Pancreas (tissue), 10 donors: Measurements from ENCODE around the gene U2AF2. TPM values are rescaled to one million over a fixed set of nuclear protein-coding genes. Genes with fewer than 3 reads are reported as not detected.

Experiments
- ATAC-seq, 4 donors: fragments of 200-7000 bp; cut with Tn5 transposase; one replicate each; pipeline versions ENCODE4 v1.8.0 to v1.9.1; 2020; ENCODE audit warnings: mild to moderate bottlenecking in 4 of 4, moderate library complexity in 4 of 4
- DNase-seq, 6 donors: peaks; one replicate each; pipeline ENCODE4 v3.0.0-alpha.2; 2020
- FAIRE-seq: peaks from 2 replicates; lab custom pipeline; 2012; peaks lifted over from hg19 to GRCh38; lab: Jason Lieb, UNC
- H3K27ac ChIP-seq, 4 donors: fragments of 200-600 bp; sonication (generic); 1 replicate in 3 of 4; 2 replicates in 1 of 4; pipeline versions ENCODE4 v1.5.0 to v1.8.0; 2020
- H3K27me3 ChIP-seq, 4 donors: fragments of 200-600 bp; one replicate each; pipeline ENCODE4 v1.8.0; 2021
- H3K36me3 ChIP-seq, 3 donors: fragments of 200-600 bp; sonication (generic) in 1 of 3; one replicate each; pipeline versions ENCODE4 v1.5.0 to v1.8.0; 2020 to 2021
- H3K4me1 ChIP-seq, 3 donors: fragments of 200-600 bp; one replicate each; pipeline ENCODE4 v1.8.0; 2021
- H3K4me3 ChIP-seq, 4 donors: fragments of 200-600 bp; sonication (generic) in 2 of 4; one replicate each; pipeline versions ENCODE4 v1.5.0 to v1.8.0; 2020 to 2021
- H3K9me3 ChIP-seq, 4 donors: fragments of 200-600 bp; one replicate each; pipeline ENCODE4 v1.8.0; 2021
- WGBS, 2 donors: extraction: QIAGEN DNeasy Blood & Tissue Kit; methylation state at CpG; one replicate each; pipeline ENCODE4 v1.1.7; 2013; 5-methylcytosine and 5-hydroxymethylcytosine counted together
- intact Hi-C, 3 donors: fragments of 100-400 bp; cut with DNase I; formaldehyde crosslinking; loops; one replicate each; pipeline versions ENCODE4 v1.11.1 to v1.14.2; 2022
- polyA plus RNA-seq, 2 donors: library from polyadenylated mRNA; stranded (reverse); fragments of 200-250 nt; gene quantifications; one replicate each; pipeline ENCODE4 v1.2.3, GENCODE V29; 2013
- total RNA-seq, 6 donors: library from RNA; stranded (reverse); fragmentation: NEBNext Ultra II Directional in 4 of 6; extraction: Animal tissue kit (Norgen Biotek cat#: 25700) in 4 of 6; gene quantifications; one replicate each; pipeline versions ENCODE4 v1.2.1 to v1.2.4, GENCODE V29; 2021 to 2023
- TF ChIP-seq, protein P1 (sequence below), 4 donors: fragments of 200-600 bp; sonication (generic) in 3 of 4; IDR thresholded peaks; one replicate each; pipeline versions ENCODE4 v1.5.0 to v1.8.0; 2021; ENCODE audit warnings: antibody characterized with exemption in 4 of 4
- donor health status: healthy with polysubstance abuse.
- donor health status: DM: no; HTN: no; CAD: no; lungs with moderate emphysema.
- donor health status: DM: no; HTN: no; CAD: no.
- donor health status: control.
- donor health status: control.
- donor health status: Bipolar disorder and iron deficiency.
- donor health status: DM: yes; HTN: yes; CAD: no.
- donor health status: DM: no; HTN: no; CAD: no.
- donor health status: DM: no; HTN: no; CAD: no.
- donor health status: DM: yes; HTN: yes; CAD: no.

U2AF2 gene
- total and polyA plus RNA-seq, 8 donors, result 38.4 to 113 (median 62.4) TPM

DNA sequence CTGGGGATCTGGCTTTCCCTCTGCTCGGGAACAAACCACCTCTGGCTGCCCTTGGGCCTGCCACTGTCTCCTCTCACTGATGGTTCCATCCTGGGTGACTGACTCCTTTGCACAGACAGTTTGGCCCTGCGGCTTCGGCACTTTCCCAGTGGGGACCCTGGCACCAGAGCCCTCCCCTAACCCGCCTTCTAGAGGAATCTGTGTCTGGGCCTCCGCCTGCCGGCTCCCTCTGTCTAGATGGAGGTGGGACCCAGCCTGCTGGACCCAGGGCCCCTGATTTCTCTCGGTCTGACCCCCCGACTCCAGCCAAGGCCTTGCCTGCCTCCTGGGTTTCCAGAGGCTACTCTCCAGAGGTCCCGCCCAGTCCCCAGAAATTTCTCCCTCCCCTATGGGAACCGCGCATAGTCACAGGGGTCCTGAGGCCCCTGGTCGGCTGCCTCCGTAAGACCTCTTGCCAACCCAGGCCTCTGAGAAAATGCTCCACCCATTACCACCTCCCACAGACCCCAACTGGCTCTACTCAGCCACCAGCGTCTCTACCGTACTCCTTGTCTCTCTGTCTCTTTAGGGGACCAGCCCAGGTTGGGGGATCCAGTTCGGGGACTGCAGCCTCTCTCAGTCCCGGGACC, 4.1 kb upstream of the U2AF2 start:
- peak in 2 of 6 donors; percentile 37 to 71 for DNase-seq
- Histone ChIP-seq H3K36me3 (no peaks in the 10 kb centered on the region), H3K9me3 (no peaks in the 10 kb centered on the region), H3K4me1 (peaks cover 0 to 12% (median 6%) of the 10 kb centered on the region in 3 donors), H3K4me3 (no peak overlapping the region), H3K27ac (no peak overlapping the region), H3K27me3 (no peaks in the 10 kb centered on the region)
- no peak for FAIRE-seq
- no peak for ATAC-seq
- intact Hi-C loops, result no loop called here
- 88 to 91% methylated on average over 17 of the region's 17 CpGs for WGBS, 2 donors
- TF ChIP-seq, protein P1, sequence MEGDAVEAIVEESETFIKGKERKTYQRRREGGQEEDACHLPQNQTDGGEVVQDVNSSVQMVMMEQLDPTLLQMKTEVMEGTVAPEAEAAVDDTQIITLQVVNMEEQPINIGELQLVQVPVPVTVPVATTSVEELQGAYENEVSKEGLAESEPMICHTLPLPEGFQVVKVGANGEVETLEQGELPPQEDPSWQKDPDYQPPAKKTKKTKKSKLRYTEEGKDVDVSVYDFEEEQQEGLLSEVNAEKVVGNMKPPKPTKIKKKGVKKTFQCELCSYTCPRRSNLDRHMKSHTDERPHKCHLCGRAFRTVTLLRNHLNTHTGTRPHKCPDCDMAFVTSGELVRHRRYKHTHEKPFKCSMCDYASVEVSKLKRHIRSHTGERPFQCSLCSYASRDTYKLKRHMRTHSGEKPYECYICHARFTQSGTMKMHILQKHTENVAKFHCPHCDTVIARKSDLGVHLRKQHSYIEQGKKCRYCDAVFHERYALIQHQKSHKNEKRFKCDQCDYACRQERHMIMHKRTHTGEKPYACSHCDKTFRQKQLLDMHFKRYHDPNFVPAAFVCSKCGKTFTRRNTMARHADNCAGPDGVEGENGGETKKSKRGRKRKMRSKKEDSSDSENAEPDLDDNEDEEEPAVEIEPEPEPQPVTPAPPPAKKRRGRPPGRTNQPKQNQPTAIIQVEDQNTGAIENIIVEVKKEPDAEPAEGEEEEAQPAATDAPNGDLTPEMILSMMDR (IDR thresholded peaks at IDR 0.05), result no peak

DNA sequence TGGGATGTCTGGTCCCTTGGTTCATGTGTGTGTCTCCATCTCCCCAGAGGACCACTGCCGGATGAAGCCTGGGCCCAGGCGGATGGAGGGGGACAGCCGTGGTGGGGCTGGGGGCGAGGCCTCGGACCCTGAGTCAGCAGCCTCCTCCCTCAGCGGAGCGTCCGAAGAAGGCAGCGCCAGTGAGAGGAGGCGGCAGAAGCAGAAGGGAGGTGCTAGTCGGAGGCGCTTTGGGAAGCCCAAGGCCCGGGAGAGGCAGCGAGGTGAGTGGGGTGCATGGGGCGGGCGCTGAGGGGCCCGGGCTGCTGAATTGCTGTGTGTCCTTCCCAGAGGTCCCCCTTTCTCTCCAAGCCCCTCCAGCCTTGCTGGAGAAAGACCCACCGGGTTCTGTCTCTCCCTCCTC, 3.6 kb upstream of the U2AF2 start:
- H3K4me1 ChIP-seq, result peaks cover 4 to 15% (median 10%) of the 10 kb centered on the region in 3 donors
- peak in 3 of 6 donors; percentile 20 to 78 (median 46) for DNase-seq

DNA sequence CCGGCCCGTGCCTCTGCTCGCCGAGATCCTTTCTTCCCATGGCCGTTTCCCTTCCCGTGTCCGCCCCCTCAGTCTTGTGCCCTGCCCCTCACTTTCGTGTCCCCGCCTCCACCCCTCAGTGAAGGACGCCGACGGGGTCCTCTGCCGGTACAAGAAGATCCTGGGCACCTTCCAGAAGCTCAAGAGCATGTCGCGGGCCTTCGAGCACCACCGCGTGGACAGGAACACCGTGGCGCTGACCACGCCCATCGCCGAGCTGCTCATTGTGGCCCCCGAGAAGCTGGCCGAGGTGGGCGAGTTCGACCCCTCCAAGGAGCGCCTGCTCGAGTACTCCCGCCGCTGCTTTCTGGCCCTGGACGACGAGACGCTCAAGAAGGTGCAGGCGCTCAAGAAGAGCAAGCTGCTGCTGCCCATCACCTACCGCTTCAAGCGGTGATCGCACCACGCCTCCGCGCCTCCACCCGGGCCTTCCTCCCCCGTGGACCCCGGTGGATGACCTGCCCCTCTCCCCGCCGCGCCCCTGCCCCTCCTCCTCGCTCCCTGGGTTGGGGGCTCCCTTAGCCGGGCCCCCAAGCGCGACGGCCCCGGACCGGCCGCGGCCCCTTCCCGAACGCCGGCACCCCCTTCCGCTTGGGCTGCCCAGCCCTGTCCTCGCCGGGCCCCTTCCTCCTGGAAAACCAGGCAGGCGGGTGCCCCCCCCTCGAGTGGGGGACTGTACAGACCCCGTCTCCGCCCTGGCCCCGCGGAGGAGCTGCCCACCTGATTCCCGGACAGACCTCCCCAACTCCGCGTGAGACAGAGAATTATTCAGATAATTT, 2.3 kb upstream of the U2AF2 start:
- Histone ChIP-seq H3K4me3 (no peak overlapping the region), H3K27ac (no peak overlapping the region), H3K36me3 (no peaks in the 10 kb centered on the region), H3K4me1 (peaks cover 14 to 23% (median 17%) of the 10 kb centered on the region in 3 donors), H3K27me3 (no peaks in the 10 kb centered on the region), H3K9me3 (no peaks in the 10 kb centered on the region)
- TF ChIP-seq, protein P1 (IDR thresholded peaks at IDR 0.05), result no peak
- FAIRE-seq (no peak), ATAC-seq (no peak), DNase-seq (peak in 4 of 6 donors; percentile 56 to 85 (median 68))
- intact Hi-C loops, result no loop called here
- WGBS, 2 donors, result 85% methylated on average over 65 to 71 of the region's 71 CpGs

More for the DNA sequence above, 3.6 kb upstream of the U2AF2 start:
- TF ChIP-seq, protein P1 (IDR thresholded peaks at IDR 0.05), result no peak
- Histone ChIP-seq H3K27me3 (no peaks in the 10 kb centered on the region), H3K27ac (no peak overlapping the region), H3K9me3 (no peaks in the 10 kb centered on the region), H3K36me3 (no peaks in the 10 kb centered on the region), H3K4me3 (no peak overlapping the region)
- 83 to 85% methylated on average over 18 of the region's 18 CpGs for WGBS, 2 donors
- ATAC-seq (no peak), FAIRE-seq (no peak)
- intact Hi-C loops, result no loop called here

DNA sequence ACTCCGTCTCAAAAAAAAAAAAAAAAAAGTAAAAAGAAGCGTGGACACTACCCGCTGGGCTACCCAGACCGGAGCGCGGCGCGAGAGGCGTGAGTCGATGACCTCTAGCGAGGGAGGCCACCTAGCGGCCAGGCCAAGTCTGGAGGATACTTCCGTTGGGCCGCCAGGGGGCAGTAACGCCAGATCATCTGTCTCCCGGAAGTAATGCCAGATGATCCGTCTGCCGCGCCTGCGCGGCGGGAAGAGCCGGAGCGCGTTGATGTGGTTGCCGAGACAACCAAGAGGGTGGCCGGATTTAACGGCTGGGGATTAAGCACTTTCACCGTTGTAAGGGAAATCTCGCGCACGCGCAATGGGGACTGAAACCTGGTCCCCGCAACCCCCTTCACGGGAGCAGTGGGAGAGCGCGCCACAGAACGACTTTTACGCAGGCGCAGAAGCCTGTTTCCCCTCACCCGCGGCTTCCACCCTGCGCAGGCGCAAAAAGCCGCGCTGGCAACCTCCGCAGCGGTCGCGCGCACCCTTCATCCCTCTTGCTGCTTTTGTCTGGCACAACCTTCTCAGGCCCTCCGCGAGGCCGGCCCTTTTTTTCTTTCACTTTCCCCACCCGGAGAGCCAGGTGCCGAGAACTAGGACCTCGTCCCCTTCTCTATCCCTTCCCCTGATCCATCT, 1.0 kb upstream of the U2AF2 start:
- peak; percentile 58 to 77 (median 71) for ATAC-seq
- TF ChIP-seq, protein P1 (IDR thresholded peaks at IDR 0.05), result peak; percentile 98 to 100 (median 98)
- intact Hi-C loops, result no loop called here
- peak; percentile 95 to 100 (median 98) for DNase-seq
- FAIRE-seq, result peak; percentile 84
- Histone ChIP-seq H3K4me3 (peak overlapping the region; percentile 66 to 100 (median 97)), H3K27ac (peak overlapping the region; percentile 98 to 99 (median 98)), H3K4me1 (peaks cover 18 to 25% (median 24%) of the 10 kb centered on the region in 3 donors), H3K27me3 (no peaks in the 10 kb centered on the region), H3K36me3 (no peaks in the 10 kb centered on the region), H3K9me3 (no peaks in the 10 kb centered on the region)
- WGBS, 2 donors, result 0% methylated on average over 49 to 57 of the region's 57 CpGs
